ENCODE results near the gene MKI67. TPM values are rescaled to one million over a fixed set of nuclear protein-coding genes. Genes with fewer than 3 reads are reported as not detected.

The MKI67 gene
- polyA plus RNA-seq, 1 donor from 2014 or later, result 0.16 TPM

GRCh38 chr10:128046953-128047290, 79.3 kb downstream of the MKI67 start:
- Histone ChIP-seq H3K27ac (ENCODE audit: low read length) (no peak overlapping the region), H3K36me3 (ENCODE audit: insufficient read depth, low read length) (no peaks in the 10 kb centered on the region), H3F3A (ENCODE audit: insufficient read depth, low read length, poor library complexity, severe bottlenecking) (no peaks in the 10 kb centered on the region), H3K4me2 (ENCODE audit: low read length) (no peak overlapping the region), H3K79me2 (replicated peaks; ENCODE audit: insufficient read depth, low read length) (no peaks in the 10 kb centered on the region), H3K9me3 (ENCODE audit: low read length) (no peaks in the 10 kb centered on the region), H2AFZ (ENCODE audit: low read depth, low read length) (no peak overlapping the region), H4K20me1 (ENCODE audit: insufficient read depth) (no peaks in the 10 kb centered on the region), H3K4me3 (ENCODE audit: low read length) (no peak overlapping the region), H3K9me2 (ENCODE audit: insufficient read depth, low read length) (no peaks in the 10 kb centered on the region), H3K9ac (ENCODE audit: low read length) (no peak overlapping the region), H3K27me3 (ENCODE audit: insufficient read depth, low read depth, low read length) (no peaks in the 10 kb centered on the region)
- TF ChIP-seq CTCF (IDR thresholded peaks at IDR 0.05; ENCODE audit: poor library complexity, severe bottlenecking), result no peak
- TF ChIP-seq POLR2AphosphoS5 (IDR thresholded peaks at IDR 0.05), result no peak
- no peak for TF ChIP-seq MXI1 (conservative IDR thresholded peaks at IDR 0.05; ENCODE audit: poor library complexity, severe bottlenecking)
- no peak for TF ChIP-seq RAD21 (conservative IDR thresholded peaks at IDR 0.05)
- TF ChIP-seq EP300 (conservative IDR thresholded peaks at IDR 0.05; ENCODE audit: poor library complexity, severe bottlenecking), result no peak
- TF ChIP-seq, protein P1, sequence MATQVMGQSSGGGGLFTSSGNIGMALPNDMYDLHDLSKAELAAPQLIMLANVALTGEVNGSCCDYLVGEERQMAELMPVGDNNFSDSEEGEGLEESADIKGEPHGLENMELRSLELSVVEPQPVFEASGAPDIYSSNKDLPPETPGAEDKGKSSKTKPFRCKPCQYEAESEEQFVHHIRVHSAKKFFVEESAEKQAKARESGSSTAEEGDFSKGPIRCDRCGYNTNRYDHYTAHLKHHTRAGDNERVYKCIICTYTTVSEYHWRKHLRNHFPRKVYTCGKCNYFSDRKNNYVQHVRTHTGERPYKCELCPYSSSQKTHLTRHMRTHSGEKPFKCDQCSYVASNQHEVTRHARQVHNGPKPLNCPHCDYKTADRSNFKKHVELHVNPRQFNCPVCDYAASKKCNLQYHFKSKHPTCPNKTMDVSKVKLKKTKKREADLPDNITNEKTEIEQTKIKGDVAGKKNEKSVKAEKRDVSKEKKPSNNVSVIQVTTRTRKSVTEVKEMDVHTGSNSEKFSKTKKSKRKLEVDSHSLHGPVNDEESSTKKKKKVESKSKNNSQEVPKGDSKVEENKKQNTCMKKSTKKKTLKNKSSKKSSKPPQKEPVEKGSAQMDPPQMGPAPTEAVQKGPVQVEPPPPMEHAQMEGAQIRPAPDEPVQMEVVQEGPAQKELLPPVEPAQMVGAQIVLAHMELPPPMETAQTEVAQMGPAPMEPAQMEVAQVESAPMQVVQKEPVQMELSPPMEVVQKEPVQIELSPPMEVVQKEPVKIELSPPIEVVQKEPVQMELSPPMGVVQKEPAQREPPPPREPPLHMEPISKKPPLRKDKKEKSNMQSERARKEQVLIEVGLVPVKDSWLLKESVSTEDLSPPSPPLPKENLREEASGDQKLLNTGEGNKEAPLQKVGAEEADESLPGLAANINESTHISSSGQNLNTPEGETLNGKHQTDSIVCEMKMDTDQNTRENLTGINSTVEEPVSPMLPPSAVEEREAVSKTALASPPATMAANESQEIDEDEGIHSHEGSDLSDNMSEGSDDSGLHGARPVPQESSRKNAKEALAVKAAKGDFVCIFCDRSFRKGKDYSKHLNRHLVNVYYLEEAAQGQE (IDR thresholded peaks at IDR 0.05; ENCODE audit: borderline replicate concordance), result no peak
- TF ChIP-seq EZH2 (IDR thresholded peaks at IDR 0.05; ENCODE audit: borderline replicate concordance, insufficient read depth, low read length, poor library complexity, severe bottlenecking), result no peak
- no peak for TF ChIP-seq SMC3 (conservative IDR thresholded peaks at IDR 0.05; ENCODE audit: poor library complexity)
- no peak for TF ChIP-seq TAF1 (IDR thresholded peaks at IDR 0.05; ENCODE audit: low read depth)

Other genes starting within 250 kb of the MKI67 start
- not detected in 2 replicates for gene CLRN3, start 233.5 kb downstream of the MKI67 start, polyA plus RNA-seq
- 4.1 and 4.4 TPM in 2 replicates for gene PTPRE, start 219.3 kb downstream of the MKI67 start, polyA plus RNA-seq